NK-92 treated with Interleukin-12 subunit alpha and Interleukin-12 subunit beta, amount 100 ng/mL, for 24 hours (cell line): ENCODE measurements around the gene RPS4Y1.
"Not testable (repeated sequence)": the region's sequence is repeated elsewhere in the genome, so short reads cannot be mapped to it uniquely, and the experiment has no call there.

ENCODE experiments used
- DNase-seq: peaks from one replicate; lab custom pipeline; 2025; lab: John Stamatoyannopoulos, UW

The RPS4Y1 gene

GRCh38 chrY:2841471-2841893, at the start of gene RPS4Y1:
Gene RPS4Y1, plus strand, starts transcription at chrY:2841602. Its CDS starts 23 bp downstream, at chrY:2841625.
- peak; percentile 17 for DNase-seq

- no peak for DNase-seq
Observed at GRCh38 chrY:2796977-2797523, 44.4 kb upstream of the RPS4Y1 start.

- DNase-seq, result no peak
Observed at GRCh38 chrY:2797991-2798390, 43.4 kb upstream of the RPS4Y1 start.

GRCh38 chrY:2800246-2800645, 41.2 kb upstream of the RPS4Y1 start:
- DNase-seq, result no peak

GRCh38 chrY:2817146-2817896, 24.1 kb upstream of the RPS4Y1 start:
- not testable (repeated sequence) for DNase-seq

- DNase-seq, result no peak
Observed at GRCh38 chrY:2824471-2824870, 16.9 kb upstream of the RPS4Y1 start.

GRCh38 chrY:2828497-2828896, 12.9 kb upstream of the RPS4Y1 start:
- no peak for DNase-seq

GRCh38 chrY:2835230-2835629, 6.2 kb upstream of the RPS4Y1 start:
- DNase-seq, result no peak

- no peak for DNase-seq
Observed at GRCh38 chrY:2837078-2837477, 4.3 kb upstream of the RPS4Y1 start.

GRCh38 chrY:2837932-2838331, 3.5 kb upstream of the RPS4Y1 start:
- DNase-seq, result no peak

- no peak for DNase-seq
Observed at GRCh38 chrY:2846791-2847190, 5.4 kb downstream of the RPS4Y1 start.

- DNase-seq, result no peak
Observed at GRCh38 chrY:2848384-2848783, 7.0 kb downstream of the RPS4Y1 start.

- no peak for DNase-seq
Observed at GRCh38 chrY:2849368-2849767, 8.0 kb downstream of the RPS4Y1 start.

GRCh38 chrY:2854145-2854774, 12.9 kb downstream of the RPS4Y1 start:
- DNase-seq, result no peak

- no peak for DNase-seq
Observed at GRCh38 chrY:2857068-2857467, 15.7 kb downstream of the RPS4Y1 start.

GRCh38 chrY:2857686-2858085, 16.3 kb downstream of the RPS4Y1 start:
- DNase-seq, result no peak

- no peak for DNase-seq
Observed at GRCh38 chrY:2859782-2860181, 18.4 kb downstream of the RPS4Y1 start.

GRCh38 chrY:2860511-2860910, 19.1 kb downstream of the RPS4Y1 start:
- DNase-seq, result no peak

- DNase-seq, result no peak
Observed at GRCh38 chrY:2866581-2866980, 25.2 kb downstream of the RPS4Y1 start.

GRCh38 chrY:2867469-2867868, 26.1 kb downstream of the RPS4Y1 start:
- DNase-seq, result no peak

GRCh38 chrY:2868035-2868607, 26.7 kb downstream of the RPS4Y1 start:
- no peak for DNase-seq

GRCh38 chrY:2872234-2872633, 30.8 kb downstream of the RPS4Y1 start:
- not testable (repeated sequence) for DNase-seq

- DNase-seq, result no peak
Observed at GRCh38 chrY:2874211-2874610, 32.8 kb downstream of the RPS4Y1 start.
